Neural progenitor cell (in vitro differentiated cells): ENCODE results near the gene ACTBL2.

Experiments used
- EZH2phosphoT487 ChIP-seq: fragments of 200-600 bp; sonication (generic); IDR thresholded peaks from 2 replicates; pipeline ENCODE4 v1.6.1; 2017; ENCODE audit warnings: antibody characterized with exemption
- TF ChIP-seq, protein P1 (sequence below): fragments of 200-600 bp; sonication (generic); IDR thresholded peaks from 2 replicates; pipeline ENCODE4 v1.5.1; 2017; ENCODE audit warnings: antibody characterized with exemption, mild to moderate bottlenecking

DNA sequence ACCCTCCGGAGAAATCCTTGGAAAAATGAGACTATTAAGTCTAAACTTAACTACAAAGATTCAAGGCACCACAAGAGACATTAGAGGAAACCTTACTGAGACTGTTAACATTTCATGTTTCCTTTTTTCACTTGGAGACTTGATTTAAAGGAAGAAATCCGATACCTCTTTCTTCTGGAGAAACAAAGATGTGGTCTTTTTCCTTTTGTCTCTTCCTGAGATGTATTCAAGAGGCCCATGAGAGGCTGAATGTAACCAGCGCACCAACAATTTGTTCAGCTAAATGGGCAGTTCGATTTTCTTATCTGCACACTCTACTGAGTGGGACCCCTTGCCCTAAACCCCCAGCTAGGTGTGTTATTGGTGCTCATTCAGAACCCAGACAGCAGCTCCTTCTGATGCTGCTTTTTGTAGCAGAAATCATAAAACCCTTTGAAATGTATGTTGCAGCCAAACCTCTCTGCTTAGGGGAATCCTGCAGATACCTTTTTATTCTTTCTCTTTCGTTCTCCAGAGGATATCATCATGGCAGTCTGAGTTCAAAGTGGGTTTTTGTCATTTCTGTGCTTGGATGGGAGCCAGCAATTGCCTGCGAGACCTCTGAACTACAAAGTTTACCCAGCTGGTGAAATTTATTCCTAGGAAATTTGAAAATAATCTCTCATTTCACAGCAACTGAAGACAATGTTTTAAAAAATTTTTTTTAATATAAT lies 41.9 kb upstream of the ACTBL2 start:
- TF ChIP-seq EZH2phosphoT487 = no peak
- TF ChIP-seq, protein P1, sequence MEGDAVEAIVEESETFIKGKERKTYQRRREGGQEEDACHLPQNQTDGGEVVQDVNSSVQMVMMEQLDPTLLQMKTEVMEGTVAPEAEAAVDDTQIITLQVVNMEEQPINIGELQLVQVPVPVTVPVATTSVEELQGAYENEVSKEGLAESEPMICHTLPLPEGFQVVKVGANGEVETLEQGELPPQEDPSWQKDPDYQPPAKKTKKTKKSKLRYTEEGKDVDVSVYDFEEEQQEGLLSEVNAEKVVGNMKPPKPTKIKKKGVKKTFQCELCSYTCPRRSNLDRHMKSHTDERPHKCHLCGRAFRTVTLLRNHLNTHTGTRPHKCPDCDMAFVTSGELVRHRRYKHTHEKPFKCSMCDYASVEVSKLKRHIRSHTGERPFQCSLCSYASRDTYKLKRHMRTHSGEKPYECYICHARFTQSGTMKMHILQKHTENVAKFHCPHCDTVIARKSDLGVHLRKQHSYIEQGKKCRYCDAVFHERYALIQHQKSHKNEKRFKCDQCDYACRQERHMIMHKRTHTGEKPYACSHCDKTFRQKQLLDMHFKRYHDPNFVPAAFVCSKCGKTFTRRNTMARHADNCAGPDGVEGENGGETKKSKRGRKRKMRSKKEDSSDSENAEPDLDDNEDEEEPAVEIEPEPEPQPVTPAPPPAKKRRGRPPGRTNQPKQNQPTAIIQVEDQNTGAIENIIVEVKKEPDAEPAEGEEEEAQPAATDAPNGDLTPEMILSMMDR = no peak
